ENCODE results near the gene KRTAP5-7. TPM values are rescaled to one million over a fixed set of nuclear protein-coding genes. Genes with fewer than 3 reads are reported as not detected.

Gene KRTAP5-7
- total RNA-seq, 2 experiments from 2014 or later = not detected

DNA sequence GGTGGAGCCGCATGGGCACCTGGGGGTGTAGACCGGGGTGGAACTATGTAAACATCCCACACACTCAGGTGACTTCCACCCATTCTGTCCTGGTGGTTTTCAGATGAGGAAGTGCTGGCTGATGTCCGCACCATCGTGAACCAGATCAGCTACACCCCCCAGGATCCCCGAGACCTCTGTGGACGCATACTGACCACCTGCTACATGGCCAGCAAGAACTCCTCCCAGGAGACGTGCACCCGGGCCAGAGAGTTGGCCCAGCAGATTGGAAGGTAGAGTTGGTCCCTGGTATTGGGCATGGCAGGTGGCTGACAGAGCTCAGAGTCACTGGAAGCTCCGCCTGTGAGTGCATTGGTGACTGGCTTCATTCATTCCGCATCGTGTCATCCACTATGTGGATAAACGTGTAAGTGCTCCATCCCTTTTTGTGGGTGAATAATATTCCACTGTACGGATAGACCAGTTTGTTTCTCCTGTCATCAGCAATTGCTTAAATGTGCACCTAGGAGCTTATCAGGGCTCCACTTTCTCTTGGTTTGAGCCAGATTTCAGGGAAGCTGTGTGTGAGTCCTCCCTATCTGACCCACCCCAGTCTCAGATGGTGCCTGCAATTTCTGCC lies 44.2 kb upstream of the KRTAP5-7 start:
- Mint-ChIP-seq H3K27me3 (no peaks in the 10 kb centered on the region), H3K4me1 (ENCODE audit: low read depth) (peaks cover 1% of the 10 kb centered on the region)
- CTCF ChIA-PET = no interaction called here

DNA sequence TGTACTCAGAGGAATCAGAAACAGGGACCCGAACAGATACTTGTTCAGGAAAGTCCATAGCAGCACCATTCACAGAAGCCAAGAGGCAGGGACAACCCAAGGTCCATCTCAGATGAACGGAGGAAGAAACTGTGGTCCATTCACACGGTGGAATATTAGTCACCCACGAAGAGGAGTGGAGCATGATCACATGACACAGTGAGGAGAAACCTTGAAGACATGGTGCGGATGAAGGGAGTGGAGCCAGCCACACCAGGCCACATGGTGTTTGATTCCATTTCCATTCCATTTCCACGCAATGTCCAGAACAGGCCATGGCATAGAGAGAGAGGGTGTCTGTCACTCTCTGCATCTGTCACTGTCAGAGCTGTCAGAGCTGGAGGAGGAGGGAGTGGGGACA lies 43.4 kb upstream of the KRTAP5-7 start:
- no peak overlapping the region for H3K4me3 Mint-ChIP-seq
- no peaks in the 10 kb centered on the region for H3K27me3 Mint-ChIP-seq
- no peaks in the 10 kb centered on the region for H3K9me3 Mint-ChIP-seq
- ChIA-PET POLR2A (no interaction called here), CTCF (no interaction called here)
- H3K36me3 Mint-ChIP-seq (ENCODE audit: low read depth) = peaks cover 65% of the 10 kb centered on the region
- no peak overlapping the region for H3K27ac Mint-ChIP-seq
- H3K4me1 Mint-ChIP-seq (ENCODE audit: low read depth) = peaks cover 10% of the 10 kb centered on the region
- ATAC-seq (no peak), DNase-seq (no peak)
- intact Hi-C loops (cut with micrococcal nuclease) = no loop called here
- TF ChIP-seq, protein P1, sequence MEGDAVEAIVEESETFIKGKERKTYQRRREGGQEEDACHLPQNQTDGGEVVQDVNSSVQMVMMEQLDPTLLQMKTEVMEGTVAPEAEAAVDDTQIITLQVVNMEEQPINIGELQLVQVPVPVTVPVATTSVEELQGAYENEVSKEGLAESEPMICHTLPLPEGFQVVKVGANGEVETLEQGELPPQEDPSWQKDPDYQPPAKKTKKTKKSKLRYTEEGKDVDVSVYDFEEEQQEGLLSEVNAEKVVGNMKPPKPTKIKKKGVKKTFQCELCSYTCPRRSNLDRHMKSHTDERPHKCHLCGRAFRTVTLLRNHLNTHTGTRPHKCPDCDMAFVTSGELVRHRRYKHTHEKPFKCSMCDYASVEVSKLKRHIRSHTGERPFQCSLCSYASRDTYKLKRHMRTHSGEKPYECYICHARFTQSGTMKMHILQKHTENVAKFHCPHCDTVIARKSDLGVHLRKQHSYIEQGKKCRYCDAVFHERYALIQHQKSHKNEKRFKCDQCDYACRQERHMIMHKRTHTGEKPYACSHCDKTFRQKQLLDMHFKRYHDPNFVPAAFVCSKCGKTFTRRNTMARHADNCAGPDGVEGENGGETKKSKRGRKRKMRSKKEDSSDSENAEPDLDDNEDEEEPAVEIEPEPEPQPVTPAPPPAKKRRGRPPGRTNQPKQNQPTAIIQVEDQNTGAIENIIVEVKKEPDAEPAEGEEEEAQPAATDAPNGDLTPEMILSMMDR (IDR thresholded peaks at IDR 0.05) = no peak

More for the DNA sequence above, 44.2 kb upstream of the KRTAP5-7 start:
- POLR2A ChIA-PET = interaction anchor here (0.6 kb wide), 1 partner anchor 1031 kb away, joined by 4 read pairs; no protein-coding TSS in a partner anchor
- no peak for DNase-seq
- H3K9me3 Mint-ChIP-seq = no peaks in the 10 kb centered on the region
- TF ChIP-seq, protein P1 (IDR thresholded peaks at IDR 0.05) = no peak
- H3K36me3 Mint-ChIP-seq (ENCODE audit: low read depth) = peaks cover 65% of the 10 kb centered on the region
- intact Hi-C loops (cut with micrococcal nuclease) = no loop called here
- H3K27ac Mint-ChIP-seq = no peak overlapping the region
- ATAC-seq = no peak
- no peak overlapping the region for H3K4me3 Mint-ChIP-seq

DNA sequence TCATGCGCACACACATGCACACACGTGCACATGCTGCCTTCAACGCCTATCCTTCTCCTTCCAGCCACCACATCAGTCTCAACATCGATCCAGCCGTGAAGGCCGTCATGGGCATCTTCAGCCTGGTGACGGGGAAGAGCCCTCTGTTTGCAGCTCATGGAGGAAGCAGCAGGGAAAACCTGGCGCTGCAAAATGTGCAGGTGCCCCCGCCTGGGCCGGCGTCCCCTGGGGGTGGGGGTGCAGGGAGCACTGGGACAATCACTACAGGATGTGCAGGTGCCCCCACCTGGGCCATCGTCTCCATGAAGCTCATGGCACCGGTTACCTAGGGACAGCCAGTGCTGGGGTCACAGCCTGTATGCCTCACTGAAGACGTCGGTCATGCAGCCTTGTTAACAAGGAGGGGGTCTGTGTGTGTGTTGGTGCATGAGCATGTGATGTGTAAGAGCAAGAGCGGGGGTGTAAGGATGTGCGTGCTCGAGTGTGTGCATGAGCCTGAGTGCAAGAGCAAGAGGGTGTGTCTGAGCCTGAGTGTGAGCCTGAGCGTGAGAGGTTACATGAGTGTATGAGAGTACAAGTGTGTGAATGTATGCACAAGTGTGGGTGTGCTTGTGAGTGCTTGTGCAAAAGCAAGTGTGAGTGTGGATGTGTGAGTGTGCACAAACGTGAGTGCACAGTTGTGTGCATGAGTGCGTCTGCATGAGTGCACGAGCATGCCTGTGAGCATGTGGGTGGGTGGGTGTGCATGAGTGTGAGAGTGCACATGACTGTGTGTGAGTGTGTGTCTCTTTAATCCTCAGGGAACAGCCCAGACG lies 42.6 kb upstream of the KRTAP5-7 start:
- Mint-ChIP-seq H3K27me3 (no peaks in the 10 kb centered on the region), H3K4me3 (no peak overlapping the region), H3K4me1 (ENCODE audit: low read depth) (peaks cover 17% of the 10 kb centered on the region), H3K36me3 (ENCODE audit: low read depth) (peaks cover 68% of the 10 kb centered on the region), H3K9me3 (no peaks in the 10 kb centered on the region), H3K27ac (no peak overlapping the region)
- CTCF ChIA-PET = no interaction called here
- no peak for DNase-seq
- POLR2A ChIA-PET = no interaction called here
- intact Hi-C loops (cut with micrococcal nuclease) = no loop called here
- TF ChIP-seq, protein P1 (IDR thresholded peaks at IDR 0.05) = no peak
- ATAC-seq = no peak

DNA sequence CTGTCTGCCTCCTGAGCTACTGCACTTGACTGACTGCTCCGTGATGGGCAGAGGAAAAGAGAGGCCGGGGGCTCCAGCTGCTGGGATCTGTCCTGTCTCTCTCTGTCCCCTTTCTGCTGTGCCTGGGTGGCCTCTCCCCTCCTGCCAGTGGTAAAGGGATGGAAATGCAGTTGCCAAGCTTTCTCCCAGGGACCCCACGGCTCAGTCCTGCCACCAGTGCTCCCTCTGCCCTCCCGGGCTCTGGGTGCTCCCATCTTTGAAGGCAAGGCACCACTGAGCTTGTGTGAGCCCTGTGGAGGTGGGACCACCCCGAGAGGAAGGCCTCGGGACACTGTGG lies 42.0 kb upstream of the KRTAP5-7 start:
- intact Hi-C loops (cut with micrococcal nuclease) = no loop called here
- no peak overlapping the region for H3K27ac Mint-ChIP-seq
- TF ChIP-seq, protein P1 (IDR thresholded peaks at IDR 0.05) = no peak

DNA sequence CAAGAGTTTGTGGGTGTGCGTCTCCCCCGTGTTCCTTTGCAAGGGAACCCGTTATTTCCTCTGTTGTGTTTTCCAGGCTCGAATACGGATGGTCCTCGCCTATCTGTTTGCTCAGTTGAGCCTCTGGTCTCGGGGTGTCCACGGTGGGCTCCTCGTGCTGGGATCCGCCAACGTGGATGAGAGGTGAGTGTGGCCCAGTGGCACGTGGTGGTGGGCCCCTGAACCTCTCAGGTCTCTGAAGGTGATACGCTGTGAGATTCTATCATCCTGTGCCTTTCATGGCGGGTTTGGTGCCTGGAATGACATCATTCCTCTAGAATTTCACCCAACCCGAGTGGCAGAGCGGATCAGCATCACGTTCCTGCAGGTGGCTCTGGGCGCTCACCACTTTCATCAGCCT lies 41.6 kb upstream of the KRTAP5-7 start:
- CTCF ChIA-PET = no interaction called here

More for the DNA sequence above, 42.0 kb upstream of the KRTAP5-7 start:
- DNase-seq (no peak), ATAC-seq (no peak)
- peaks cover 22% of the 10 kb centered on the region for H3K4me1 Mint-ChIP-seq (ENCODE audit: low read depth)
- no peak overlapping the region for H3K4me3 Mint-ChIP-seq
- no peaks in the 10 kb centered on the region for H3K9me3 Mint-ChIP-seq
- ChIA-PET CTCF (no interaction called here), POLR2A (no interaction called here)
- H3K27me3 Mint-ChIP-seq = no peaks in the 10 kb centered on the region
- H3K36me3 Mint-ChIP-seq (ENCODE audit: low read depth) = peaks cover 67% of the 10 kb centered on the region

More for the DNA sequence above, 41.6 kb upstream of the KRTAP5-7 start:
- H3K9me3 Mint-ChIP-seq = no peaks in the 10 kb centered on the region
- TF ChIP-seq, protein P1 (IDR thresholded peaks at IDR 0.05) = no peak
- H3K4me3 Mint-ChIP-seq = no peak overlapping the region
- ATAC-seq (no peak), DNase-seq (no peak)
- peaks cover 23% of the 10 kb centered on the region for H3K4me1 Mint-ChIP-seq (ENCODE audit: low read depth)
- intact Hi-C loops (cut with micrococcal nuclease) = no loop called here
- no peaks in the 10 kb centered on the region for H3K27me3 Mint-ChIP-seq
- no peak overlapping the region for H3K27ac Mint-ChIP-seq
- H3K36me3 Mint-ChIP-seq (ENCODE audit: low read depth) = peaks cover 69% of the 10 kb centered on the region
- POLR2A ChIA-PET = no interaction called here
